Measurements from ENCODE around the gene AK3. TPM values are rescaled to one million over a fixed set of nuclear protein-coding genes. Genes with fewer than 3 reads are reported as not detected.

AK3 gene
- total RNA-seq, 1 donor from 2014 or later: 44.2 TPM

DNA sequence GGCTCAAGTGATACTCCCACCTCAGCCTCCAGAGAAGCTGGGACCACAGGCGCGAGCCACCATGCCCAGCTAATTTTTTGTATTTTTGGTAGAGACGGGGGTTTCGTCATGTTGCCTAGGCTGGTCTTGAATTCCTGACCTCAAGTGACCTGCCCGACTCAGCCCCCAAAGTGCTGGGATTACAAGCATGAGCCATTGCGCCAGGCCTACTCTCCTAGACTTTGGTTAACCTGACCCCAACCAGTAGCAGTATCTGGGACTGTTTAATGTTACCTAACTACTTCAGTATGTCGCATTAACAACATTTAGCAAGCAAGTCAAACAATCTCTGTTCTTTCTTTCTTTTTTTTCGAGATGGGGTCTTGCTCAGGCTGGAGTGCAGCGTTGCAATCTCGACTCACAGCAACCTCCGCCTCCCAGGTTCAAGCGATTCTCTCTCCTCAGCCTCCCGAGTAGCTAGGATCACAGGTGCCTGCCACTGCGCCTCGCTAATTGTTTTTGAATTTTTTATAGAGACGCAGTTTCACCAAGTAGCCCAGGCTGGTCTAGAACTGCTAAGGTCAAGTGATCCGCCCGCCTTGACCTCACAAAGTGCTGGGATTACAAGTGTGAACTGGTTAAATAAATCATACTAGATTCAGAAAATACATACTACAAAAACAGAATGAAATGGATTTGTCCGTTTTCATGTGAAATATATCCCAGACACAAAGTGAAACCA, 2.0 kb downstream of the AK3 start:
- H3K4me1 ChIP-seq: peaks cover 21% of the 10 kb centered on the region
- H3K27me3 ChIP-seq: no peaks in the 10 kb centered on the region
- no peaks in the 10 kb centered on the region for H3K9me3 ChIP-seq
- H3K27ac ChIP-seq: no peak overlapping the region
- H3K36me3 ChIP-seq: no peaks in the 10 kb centered on the region
- intact Hi-C loops (cut with DNase I): loop anchor here (10.0 kb wide), 1 partner anchor 54 kb away; no protein-coding TSS in a partner anchor
- TF ChIP-seq, protein P1, sequence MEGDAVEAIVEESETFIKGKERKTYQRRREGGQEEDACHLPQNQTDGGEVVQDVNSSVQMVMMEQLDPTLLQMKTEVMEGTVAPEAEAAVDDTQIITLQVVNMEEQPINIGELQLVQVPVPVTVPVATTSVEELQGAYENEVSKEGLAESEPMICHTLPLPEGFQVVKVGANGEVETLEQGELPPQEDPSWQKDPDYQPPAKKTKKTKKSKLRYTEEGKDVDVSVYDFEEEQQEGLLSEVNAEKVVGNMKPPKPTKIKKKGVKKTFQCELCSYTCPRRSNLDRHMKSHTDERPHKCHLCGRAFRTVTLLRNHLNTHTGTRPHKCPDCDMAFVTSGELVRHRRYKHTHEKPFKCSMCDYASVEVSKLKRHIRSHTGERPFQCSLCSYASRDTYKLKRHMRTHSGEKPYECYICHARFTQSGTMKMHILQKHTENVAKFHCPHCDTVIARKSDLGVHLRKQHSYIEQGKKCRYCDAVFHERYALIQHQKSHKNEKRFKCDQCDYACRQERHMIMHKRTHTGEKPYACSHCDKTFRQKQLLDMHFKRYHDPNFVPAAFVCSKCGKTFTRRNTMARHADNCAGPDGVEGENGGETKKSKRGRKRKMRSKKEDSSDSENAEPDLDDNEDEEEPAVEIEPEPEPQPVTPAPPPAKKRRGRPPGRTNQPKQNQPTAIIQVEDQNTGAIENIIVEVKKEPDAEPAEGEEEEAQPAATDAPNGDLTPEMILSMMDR (IDR thresholded peaks at IDR 0.05): no peak
- DNase-seq (no peak), ATAC-seq (no peak)
- peak overlapping the region; percentile 72 for H3K4me3 ChIP-seq

DNA sequence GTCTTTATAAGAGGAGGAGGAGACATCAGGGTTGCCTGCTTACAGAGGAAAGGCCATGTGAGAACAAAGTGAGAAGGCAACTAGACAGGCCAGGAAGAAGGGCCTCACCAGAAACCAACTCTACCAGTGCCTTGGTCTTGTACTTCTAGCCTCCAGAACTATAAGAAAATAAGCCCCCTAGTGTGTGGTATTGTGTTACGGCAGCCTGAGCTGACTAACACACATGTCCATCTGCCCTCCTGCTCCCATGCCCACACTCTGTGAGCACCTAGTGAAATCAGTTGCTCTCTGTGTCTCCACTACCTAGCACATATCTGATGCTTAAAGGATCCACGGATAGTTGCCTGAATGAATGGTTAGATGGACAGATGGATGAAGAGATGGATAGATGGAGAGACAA, 6.9 kb downstream of the AK3 start:
- Histone ChIP-seq H3K36me3 (no peaks in the 10 kb centered on the region), H3K4me3 (no peak overlapping the region), H3K27me3 (no peaks in the 10 kb centered on the region), H3K9me3 (no peaks in the 10 kb centered on the region), H3K27ac (no peak overlapping the region), H3K4me1 (peaks cover 8% of the 10 kb centered on the region)
- intact Hi-C loops (cut with DNase I): loop anchor here (10.0 kb wide), 1 partner anchor 49 kb away; no protein-coding TSS in a partner anchor
- TF ChIP-seq, protein P1 (IDR thresholded peaks at IDR 0.05): no peak
- ATAC-seq (no peak), DNase-seq (no peak)

DNA sequence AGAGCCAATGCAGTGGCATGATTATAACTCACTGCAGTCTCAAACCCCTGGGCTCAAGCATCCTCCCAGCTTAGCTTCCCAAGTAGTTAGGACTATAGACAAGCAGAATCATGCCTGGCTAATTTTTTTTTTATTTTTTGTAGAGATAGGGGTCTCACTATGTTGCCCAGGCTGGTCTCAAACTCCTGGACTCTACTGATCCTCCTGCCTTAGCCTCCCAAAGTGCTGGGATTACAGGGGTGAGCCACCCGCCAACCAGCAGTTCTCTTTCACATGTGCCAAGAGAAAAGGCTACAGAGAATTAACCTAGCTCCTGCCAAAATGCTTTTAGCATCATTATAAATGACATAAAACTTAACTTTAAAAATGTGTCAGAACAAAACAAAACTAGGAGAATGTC, 8.1 kb downstream of the AK3 start:
- DNase-seq: no peak
- intact Hi-C loops (cut with DNase I): loop anchor here (10.0 kb wide), 1 partner anchor 48 kb away; no protein-coding TSS in a partner anchor
- ATAC-seq: no peak
- Histone ChIP-seq H3K4me3 (no peak overlapping the region), H3K4me1 (no peaks in the 10 kb centered on the region), H3K9me3 (no peaks in the 10 kb centered on the region), H3K36me3 (no peaks in the 10 kb centered on the region), H3K27ac (no peak overlapping the region), H3K27me3 (no peaks in the 10 kb centered on the region)
- TF ChIP-seq, protein P1 (IDR thresholded peaks at IDR 0.05): no peak

DNA sequence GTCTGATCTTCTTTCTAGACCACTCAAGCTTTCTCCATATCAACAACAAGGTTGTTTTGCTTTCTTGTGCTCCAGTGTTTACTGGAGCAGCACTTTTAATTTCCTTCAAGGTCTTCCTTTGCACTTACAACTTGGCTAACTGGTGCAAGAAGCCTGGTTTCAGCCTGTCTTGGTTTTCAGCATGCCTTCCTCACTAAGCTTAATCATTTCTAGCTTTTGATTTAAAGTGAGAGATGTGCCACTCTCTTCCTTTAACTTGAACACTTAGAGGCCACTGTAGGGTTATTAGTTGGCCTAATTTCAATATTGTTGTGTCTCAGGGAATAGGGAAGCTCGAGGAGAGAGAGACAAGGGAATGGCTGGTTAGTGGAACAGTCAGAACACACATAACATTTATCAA, 13.4 kb downstream of the AK3 start:
- Histone ChIP-seq H3K4me3 (no peak overlapping the region), H3K4me1 (no peaks in the 10 kb centered on the region), H3K27ac (no peak overlapping the region), H3K27me3 (no peaks in the 10 kb centered on the region), H3K36me3 (peaks cover 4% of the 10 kb centered on the region), H3K9me3 (no peaks in the 10 kb centered on the region)
- DNase-seq (no peak), ATAC-seq (no peak)
- TF ChIP-seq, protein P1 (IDR thresholded peaks at IDR 0.05): no peak
- intact Hi-C loops (cut with DNase I): no loop called here

DNA sequence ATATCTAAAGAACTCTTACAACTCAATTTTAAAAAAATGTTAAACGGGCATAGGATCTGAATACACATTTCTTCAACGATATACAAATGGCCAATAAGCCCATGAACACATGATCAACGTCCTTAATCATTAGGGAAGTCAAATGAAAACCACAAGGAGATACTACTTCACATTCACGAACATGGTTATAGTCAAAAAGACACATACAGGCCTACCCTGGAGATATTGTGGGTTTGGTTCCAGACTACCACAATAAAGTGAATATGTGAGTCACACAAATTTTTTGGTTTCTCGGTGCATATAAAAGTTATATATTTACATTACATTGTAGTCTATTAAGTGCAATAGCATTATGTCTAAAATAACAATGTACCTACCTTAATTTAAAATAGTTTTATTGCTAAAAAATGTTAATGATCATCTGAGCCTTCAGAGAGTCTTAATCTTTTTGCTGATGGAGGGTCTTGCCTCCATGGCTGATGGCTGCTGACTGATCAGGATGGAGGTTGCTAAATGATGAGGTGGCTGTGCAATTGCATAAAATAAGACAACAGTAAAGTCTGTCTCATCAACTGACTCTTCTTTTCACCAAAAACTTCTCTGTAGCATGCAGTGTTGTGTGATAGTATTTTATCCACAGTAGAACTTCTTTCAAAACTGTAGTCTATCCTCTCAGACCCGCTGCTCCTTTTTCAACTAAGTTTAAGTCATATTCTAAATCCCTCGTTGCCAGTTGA, 15.1 kb downstream of the AK3 start:
- DNase-seq (no peak), ATAC-seq (no peak)
- intact Hi-C loops (cut with DNase I): no loop called here
- no peaks in the 10 kb centered on the region for H3K27me3 ChIP-seq
- H3K4me1 ChIP-seq: no peaks in the 10 kb centered on the region
- TF ChIP-seq, protein P1 (IDR thresholded peaks at IDR 0.05): no peak
- H3K36me3 ChIP-seq: peaks cover 15% of the 10 kb centered on the region
- no peak overlapping the region for H3K27ac ChIP-seq
- no peaks in the 10 kb centered on the region for H3K9me3 ChIP-seq
- H3K4me3 ChIP-seq: no peak overlapping the region
